ENCODE results near the gene DAB1.

DNA sequence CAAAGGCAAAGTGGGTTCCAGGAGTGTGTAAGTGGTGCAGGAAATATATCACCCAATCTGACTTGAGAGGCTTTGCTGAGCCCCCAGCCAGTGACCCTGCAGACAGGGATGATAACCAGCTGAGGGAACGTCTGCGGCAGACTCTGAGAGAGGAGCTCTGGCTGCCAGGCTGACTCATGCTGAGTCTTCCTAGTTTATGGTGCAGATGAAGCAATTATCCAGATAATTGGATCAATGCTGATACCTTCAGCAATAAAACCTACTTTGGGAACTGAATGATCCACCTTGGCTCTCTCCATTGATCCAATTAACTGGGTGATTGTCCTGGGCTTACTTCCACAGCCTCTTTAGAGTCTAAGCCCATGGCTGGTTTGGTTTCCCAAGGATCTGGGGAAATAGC, 465.3 kb downstream of the DAB1 start:
- TF ChIP-seq, protein P1, sequence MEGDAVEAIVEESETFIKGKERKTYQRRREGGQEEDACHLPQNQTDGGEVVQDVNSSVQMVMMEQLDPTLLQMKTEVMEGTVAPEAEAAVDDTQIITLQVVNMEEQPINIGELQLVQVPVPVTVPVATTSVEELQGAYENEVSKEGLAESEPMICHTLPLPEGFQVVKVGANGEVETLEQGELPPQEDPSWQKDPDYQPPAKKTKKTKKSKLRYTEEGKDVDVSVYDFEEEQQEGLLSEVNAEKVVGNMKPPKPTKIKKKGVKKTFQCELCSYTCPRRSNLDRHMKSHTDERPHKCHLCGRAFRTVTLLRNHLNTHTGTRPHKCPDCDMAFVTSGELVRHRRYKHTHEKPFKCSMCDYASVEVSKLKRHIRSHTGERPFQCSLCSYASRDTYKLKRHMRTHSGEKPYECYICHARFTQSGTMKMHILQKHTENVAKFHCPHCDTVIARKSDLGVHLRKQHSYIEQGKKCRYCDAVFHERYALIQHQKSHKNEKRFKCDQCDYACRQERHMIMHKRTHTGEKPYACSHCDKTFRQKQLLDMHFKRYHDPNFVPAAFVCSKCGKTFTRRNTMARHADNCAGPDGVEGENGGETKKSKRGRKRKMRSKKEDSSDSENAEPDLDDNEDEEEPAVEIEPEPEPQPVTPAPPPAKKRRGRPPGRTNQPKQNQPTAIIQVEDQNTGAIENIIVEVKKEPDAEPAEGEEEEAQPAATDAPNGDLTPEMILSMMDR (IDR thresholded peaks at IDR 0.05; ENCODE audit: insufficient read depth, low read length, poor library complexity, severe bottlenecking) = no peak
- no peak for TF ChIP-seq EZH2phosphoT487 (conservative IDR thresholded peaks at IDR 0.05; ENCODE audit: low read length)
